Kidney tubule cell (primary cell): ENCODE measurements around the gene KCNJ6.
"Not testable (repeated sequence)": the region's sequence is repeated elsewhere in the genome, so short reads cannot be mapped to it uniquely, and the experiment has no call there.

Experiments
- DNase-seq: peaks from one replicate; pipeline ENCODE4 v3.0.0-alpha.2; 2018; ENCODE audit warnings: low spot score

The KCNJ6 gene

DNA sequence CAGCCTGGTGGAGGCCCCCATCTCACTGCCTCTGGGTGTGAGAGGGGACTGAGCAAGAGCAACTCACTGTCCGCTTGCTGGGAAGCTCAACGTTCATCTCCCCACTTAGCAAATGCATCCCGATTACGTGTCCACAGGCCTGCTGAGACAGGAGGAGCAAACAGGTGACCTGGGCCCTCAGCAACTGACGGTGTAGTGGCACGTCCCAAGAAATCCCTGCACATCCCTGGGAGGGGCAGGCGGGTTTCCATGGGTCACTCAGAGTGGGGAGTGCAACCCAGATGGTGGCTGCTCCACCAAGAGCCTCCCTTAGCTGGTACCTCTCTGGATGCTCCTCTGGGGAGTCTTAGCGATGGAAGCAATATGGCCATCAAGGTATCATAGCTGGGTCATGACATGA is 320.3 kb downstream of the KCNJ6 start:
- no peak for DNase-seq

DNA sequence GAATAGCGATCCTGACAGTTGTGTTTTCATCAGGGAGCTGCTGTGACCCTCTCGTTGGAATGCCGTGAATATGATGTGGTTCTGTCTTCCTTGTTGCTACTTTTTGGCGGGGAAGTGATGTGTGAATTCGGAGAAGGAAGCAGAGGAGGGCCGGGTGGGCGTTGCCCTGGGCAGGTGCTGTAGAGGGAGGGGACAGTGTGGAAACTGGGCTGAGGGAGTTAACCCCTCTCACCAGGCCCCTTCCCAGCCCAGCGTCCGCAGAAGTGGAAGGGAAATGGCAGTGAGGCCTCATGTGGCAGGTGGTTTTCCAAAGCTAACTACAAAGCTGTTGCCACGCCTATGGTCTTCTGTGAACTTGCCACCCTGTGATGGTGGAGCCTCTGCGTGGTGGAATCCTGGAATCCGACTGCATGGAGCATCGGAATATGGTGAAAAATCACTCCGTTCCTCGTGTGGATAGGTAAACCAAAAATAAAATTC is 321.7 kb downstream of the KCNJ6 start:
- no peak for DNase-seq

DNA sequence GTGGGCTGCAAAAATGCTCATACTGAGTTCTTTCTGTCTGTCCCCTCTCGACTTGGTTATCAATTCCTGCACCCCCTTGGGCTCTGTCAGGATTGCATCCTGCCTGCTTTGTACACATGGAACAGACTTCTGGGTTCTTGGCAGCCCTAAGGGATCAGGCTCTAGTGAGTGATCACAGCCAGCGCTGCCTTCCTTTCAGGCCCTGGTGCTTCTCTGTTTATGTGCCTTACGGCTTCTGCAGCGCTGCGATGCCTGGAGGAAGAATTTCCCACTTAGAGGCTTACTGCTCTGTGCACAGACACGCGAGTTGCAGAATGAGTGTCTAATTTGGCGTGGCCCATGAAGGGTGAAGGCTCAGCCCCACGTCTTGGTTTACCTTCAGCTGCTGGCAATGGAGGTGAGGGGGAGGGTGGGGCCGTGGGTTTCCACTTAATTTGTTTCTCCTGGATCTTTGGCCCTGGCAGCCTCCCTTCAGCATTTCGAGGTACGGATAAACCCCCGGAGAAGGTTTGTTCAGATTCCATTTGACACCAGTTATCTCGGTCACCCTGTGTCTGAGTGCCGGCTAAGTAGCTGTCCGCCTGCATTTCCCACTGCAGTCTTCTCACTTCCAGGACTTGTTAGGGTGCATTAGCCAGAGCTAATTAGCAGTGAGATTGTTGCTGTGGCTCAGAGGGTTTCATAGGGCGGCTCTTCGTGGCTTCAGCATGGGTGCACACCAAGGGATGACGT is 322.4 kb downstream of the KCNJ6 start:
- no peak for DNase-seq

DNA sequence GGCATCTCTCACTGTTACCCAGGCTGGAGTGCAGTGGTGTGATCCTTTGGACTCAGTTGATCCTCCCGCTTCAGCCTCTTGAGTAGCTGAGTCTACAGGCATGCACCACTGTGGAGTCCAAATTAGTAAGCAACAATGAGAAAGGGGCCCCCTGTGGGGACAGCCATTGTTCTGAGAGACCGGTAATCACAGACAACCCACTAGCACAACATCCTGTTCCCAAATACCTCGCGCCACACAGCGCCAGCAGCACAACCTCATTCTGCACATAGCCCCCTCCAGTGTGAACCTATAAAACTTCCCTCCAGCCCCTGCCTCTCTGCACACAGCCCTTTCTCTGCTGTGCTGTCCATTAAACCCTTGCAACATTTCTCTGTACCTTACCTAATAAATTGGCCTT is 323.2 kb downstream of the KCNJ6 start:
- no peak for DNase-seq

DNA sequence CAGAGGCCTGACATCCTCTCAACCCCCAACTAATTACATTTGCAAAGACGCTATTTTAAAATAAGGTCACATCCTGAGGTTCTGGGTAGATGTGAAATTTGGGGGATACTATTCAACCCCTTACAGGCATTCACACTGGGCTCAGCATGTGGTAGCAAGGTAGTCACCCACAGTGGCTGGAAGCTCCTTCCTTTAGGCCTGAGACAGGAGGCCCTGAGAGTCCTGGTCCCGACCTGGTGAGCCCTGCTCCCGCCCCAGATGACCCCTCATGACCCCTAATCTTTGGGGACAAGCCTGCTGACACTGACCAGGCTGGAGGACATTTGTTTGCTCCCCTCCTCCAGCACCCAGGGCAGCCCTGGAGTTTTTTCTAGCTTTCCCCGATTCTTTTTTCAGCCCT is 323.8 kb downstream of the KCNJ6 start:
- DNase-seq = no peak

DNA sequence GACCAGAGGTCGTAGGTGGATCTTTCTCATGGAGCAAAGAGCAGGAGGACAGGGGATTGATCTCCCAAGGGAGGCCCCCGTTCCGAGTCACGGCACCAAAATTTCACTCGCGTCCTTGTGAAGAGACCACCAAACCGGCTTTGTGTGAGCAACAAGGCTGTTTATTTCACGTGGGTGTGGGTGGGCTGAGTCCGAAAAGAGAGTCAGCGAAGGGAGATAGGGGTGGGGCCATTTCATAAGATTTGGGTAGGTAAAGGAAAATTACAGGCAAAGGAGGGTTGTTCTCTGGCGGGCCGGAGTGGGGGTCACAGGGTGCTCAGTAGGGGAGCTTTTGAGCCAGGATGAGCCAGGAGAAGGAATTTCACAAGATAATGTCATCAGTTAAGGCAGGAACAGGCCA is 324.3 kb downstream of the KCNJ6 start:
- not testable (repeated sequence) for DNase-seq

DNA sequence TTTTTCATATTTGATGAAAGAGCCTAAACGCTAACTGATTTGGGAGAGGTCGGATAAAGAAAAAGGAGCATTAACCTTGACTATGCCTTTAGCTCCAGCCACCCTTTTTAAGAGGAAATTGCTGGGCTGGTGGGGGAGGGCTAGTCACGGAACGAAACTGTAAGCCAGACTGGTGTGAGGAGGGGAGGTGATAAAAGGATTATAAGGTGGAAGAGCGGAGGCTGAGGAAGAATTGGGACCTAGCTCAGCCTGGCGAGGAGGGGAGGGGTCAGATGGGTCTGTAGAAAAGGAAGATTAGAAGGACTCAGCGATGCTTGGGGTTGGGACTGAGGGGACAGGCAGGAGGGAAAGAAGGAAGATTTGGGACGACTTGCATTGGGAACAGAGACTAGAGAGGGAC is 325.4 kb downstream of the KCNJ6 start:
- not testable (repeated sequence) for DNase-seq

DNA sequence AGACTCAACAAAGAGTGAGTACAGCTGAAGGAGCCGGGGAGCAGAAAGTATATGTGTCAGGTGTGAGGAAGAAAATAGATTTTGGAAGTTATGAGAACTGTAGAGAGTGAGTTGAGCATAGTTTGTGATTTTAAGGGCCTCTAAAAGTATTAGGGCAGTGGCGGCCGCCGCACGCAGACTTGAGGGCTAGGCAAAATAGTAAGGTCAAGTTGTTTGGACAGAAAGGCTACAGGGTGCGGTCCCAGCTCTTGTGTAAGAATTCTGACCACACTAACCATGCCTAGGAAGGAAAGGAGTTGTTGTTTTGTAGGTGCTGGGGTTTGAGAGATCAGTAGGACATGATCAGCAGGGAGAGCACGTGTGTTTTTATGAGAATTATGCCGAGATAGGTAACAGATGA is 327.6 kb downstream of the KCNJ6 start:
- DNase-seq = not testable (repeated sequence)

DNA sequence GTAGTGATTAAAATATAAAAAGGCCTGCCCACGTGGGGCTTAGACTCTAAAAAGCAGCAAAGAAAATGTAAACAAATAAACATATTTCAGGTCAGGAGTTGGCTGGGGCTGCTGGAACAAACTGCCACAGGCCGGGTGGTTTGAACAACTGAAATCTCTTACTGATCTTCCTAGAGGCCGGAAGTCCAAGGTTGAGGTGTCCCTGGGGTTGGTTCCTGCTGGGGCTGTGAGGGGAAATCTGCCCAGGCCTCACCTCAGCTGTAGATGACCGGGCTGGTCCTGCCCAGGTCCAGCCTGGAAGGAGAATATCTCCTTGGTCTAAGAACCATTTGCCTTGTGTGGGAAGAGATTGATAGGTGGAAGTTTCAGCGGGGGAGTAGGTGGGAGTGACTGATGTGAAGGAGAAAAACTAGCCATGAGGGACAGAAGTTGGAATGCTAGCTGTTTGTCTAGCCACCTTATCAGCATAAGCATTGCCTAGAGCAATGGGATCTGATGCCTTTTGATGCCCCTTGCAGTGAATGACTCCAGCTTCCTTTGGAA is 328.6 kb downstream of the KCNJ6 start:
- no peak for DNase-seq

DNA sequence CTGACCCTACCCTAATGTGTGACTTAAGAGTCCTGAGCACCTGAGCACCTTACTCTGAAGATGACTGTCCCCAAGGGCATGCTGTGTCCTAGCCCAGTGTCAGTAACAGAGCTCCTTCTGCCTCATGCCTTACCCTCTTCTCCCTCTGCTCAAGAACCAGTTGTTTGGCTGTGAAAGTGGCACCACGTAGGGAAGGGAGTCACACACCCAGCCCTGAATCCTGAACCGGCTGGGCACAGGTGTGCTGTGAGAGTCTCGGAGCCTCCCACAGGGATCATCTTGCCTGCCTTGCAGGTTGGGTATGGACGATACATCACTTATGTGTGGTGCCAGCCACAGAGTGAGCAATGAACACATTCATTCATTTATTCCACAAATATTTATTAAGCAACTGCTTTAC is 329.1 kb downstream of the KCNJ6 start:
- no peak for DNase-seq

DNA sequence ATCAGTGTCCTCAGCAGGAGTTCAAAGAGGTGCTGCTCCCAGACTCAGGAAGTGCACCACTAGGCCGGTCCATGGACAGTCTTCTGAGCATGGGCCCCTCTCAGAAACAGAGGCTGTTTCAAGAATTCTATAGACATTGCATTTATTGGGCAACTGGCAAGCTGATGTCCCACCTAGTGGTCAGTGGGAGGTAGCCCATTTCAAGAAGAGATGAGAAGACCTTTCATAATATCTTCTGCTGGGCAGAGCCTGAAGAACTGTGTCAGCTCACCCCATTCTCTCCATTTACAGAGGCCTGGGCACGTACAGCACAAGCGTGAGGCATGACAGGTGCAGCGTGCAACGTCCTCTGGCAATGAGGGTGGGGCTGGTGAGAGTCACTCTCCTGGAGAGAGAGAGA is 333.7 kb downstream of the KCNJ6 start:
- peak; percentile 45 for DNase-seq

DNA sequence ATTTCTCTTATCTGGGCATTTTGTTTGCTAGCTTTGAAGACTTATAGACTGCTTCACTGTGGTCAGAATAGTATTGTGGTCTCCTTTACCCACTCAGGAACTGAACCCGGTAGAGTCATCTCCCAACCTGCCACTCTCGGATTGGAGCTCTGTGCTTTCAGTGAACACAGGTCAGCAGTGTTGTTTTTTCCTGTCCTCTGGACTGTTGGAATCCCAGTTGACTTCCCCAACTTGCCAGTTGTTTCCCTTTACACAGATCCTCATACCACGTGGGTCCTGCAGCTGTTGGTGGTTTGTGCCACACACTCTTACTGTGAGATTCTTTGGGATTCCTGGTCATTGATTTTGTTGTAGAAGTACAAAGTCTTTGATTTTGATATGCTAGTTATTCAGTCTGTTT is 335.6 kb downstream of the KCNJ6 start:
- no peak for DNase-seq

DNA sequence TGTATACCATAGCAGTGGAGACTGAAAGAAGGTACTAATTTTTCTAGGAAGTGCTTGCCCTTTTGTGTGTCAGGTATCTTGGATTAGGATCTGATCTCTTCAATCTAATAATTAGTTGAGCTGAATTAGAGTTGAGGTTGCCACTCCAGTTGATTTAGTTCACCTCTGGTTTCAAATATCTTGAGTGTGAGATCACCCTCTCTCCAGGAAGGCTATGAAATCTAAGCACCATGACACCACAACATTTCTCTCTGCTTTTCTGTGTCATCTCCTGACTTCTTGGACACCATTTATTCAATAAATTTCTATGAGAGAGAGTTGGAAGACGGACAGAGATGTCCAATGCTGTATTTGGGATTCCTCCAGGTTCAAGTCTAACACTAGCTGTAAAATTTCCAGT is 336.9 kb downstream of the KCNJ6 start:
- peak; percentile 51 for DNase-seq

DNA sequence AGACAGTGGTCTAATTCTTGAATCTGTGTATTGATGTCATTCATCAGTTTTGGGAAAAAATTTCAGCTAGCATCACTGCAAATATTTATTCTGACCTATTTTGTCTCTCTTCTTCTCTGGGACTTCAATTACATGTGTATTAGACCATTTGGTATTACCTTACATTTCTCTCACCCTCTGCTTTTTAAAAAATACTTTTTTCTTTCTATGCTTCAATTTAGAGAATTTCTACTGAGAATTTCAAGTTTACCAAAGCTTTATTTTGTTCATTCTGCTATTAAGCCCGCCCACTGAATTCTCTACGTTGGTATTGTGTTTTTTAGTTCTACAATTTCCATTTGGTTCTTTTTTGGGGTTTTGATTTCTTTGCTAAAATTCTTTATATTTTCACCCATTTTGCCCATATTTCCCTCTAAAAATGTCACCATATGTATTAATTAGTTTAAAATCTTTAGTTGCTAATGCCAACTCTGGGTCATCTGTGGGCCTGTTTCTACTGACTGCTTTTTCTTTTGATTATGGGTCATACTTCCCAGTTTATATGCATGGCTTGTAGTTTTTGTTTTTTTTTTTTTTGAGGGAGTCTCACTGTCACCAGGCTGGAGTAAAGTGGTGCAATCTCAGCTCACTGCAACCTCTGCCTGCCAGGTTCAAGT is 337.7 kb downstream of the KCNJ6 start:
- no peak for DNase-seq

DNA sequence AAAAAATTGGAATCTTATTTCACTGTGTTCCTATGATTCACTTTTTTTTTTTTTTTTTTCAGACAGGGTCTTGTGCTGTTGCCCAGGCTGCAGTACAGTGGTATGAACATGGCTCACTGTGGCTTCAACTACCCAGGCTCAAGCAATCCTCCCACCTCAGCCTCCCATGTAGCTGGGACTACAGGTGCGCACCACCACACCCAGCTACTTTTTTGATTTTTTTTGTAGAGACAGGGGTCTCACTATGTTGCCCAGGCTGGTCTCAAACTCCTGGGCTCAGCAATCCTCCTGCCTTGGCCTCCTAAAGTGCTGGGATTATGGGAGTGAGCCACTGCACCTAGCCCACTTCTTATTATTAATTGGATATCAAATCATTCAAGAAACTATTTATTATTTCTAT is 339.3 kb downstream of the KCNJ6 start:
- not testable (repeated sequence) for DNase-seq

DNA sequence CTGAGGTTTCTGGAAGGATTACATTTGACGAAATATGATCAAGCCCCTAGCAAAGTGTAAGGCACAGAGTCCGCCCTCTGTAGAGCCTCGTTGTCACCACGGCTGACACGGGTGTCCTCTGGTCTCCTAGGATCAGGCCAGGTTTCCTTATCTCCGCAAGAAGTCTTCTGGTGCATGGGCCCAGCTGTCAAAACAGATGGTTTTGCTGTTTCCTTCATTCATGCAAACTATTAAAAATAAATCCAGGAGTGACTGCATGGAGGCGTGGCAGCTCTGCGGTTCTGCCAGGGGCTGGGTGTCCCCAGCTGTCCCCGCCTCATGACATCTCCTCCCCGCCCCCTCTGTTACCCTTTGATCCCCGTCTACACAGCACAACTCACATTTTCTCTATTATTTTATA is 340.7 kb downstream of the KCNJ6 start:
- no peak for DNase-seq

DNA sequence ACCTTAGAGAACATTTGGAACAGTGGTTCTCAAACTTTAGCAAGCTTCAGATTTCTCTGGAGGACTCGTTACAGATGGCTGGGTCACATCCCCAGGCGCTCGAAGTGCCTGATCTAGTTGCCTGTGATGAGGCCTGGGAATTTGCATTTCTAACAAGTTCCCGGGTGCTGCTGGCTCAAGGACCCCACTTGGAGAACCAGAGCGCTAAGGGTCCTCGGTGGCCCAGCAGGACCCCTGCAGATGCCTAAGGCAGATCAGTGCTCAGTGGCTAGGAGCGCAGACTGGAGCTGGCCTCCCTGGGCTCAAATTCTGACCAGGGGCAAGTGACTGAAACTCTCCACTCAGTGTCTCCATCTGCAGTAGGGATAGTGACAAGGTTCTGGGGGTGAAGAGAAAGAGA is 341.5 kb downstream of the KCNJ6 start:
- no peak for DNase-seq

DNA sequence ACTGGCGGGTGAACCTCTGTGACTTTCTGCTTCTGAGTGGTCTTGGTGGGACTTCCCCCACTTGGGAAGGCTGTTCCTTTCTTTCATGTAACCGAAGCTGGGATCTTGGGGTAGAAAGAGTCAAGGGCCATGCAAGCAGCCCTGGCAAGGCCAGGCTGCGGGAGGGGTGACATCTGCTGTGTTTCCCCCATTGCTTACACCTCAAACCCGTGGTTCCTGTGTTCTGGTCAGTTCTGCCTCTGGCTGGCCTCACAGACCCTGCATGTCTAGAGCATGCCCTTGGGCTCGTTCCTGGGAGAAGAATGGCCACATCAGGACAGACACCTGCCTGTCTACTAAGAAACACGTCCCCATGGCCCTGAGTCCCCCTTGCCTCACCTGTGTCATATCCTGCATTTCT is 341.9 kb downstream of the KCNJ6 start:
- DNase-seq = no peak

DNA sequence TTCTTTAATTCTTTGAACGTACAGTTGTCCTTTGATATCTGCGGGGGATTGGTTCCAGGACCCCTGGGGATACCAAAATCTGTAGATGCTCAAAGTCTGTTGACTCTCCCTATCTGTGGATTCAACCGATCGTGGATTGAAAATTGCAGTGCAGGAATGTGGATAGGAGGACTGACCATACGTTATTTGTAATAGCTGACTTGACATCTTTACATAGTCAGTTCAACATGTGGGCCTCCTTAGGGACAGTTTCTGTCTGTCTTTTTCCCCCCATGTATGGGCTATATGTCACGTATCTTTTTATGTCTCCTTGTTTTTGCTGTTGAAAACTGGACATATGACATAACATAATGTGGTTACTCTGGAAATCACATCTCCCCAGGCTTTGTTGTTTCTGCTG is 344.8 kb downstream of the KCNJ6 start:
- no peak for DNase-seq

DNA sequence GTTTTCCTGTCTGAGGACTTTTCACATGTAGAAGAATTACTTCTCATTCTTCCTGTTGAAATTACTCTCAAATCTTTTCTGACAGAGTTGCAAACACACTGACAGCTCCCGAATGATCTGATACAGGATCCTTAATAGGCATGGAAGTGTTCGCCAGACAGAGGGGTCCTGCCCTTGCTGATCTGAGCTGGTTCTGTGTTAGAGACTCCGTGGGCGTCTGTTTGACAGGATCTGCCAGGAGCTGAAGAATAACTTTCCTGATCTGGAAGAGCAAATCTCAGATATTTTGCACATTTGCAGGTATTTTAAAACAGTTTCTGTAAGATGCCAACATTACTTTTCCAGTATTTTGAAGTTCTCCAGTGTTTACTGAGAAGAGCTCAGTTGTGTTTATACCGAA is 347.3 kb downstream of the KCNJ6 start:
- no peak for DNase-seq

DNA sequence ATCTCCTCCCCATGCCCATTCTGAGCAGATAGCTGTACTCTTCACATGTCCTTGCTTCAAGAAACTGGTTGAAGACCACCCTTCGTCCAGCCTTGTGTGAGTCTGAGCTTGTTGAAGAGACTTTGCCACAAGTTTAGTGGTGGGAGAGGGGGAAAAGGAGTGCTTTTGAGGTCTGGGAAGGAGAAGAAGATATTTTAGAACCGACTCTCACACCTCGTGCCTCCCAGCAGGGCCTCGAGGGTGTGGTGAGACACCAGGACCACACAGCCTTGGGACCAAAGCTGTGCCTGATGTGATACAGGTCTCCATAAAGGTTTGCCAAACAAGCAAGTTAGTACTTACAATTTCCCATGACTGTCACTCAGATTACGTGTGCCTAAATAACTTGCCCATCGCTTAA is 347.8 kb downstream of the KCNJ6 start:
- DNase-seq = no peak

DNA sequence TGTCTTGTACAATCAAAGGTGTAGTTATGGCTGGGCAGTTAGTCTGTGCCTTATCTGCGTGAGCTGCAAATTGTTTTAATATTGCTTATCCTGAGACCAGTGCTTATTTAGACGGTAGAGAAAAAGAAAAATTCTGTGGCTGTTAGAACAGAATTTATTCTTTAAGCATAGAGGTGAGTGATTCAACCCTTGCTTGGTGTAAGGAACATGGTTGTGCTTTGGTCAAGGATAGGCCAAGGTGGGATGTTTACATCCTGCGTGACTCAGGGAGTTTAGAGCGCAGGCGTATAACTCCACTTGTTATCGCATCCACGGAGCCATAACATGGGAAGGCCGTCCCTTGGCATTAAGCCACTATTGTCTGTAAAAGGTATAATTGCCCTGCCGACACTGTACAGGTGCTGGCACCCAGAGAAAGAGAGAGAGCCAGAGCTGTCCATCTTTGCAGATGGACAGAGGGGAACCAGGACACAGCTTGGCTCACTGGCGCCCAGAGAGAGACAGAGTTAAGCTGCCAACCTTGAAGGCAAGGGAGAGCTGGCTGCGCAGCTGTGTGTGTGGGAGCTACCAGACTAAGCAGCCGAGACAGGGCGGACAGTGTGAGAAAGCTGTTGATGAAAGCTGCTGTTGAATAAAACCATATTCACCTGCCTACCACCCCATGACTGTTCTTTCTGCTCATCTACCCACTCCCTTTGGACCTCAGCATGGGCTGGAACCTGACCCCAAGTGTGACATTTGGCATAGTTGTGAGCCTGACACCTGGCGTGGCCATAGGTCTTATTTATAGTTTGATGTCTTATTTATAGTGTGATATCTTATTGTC is 349.3 kb downstream of the KCNJ6 start:
- DNase-seq = no peak
